ENCODE results near the gene PTPN3.

PTPN3 gene

DNA sequence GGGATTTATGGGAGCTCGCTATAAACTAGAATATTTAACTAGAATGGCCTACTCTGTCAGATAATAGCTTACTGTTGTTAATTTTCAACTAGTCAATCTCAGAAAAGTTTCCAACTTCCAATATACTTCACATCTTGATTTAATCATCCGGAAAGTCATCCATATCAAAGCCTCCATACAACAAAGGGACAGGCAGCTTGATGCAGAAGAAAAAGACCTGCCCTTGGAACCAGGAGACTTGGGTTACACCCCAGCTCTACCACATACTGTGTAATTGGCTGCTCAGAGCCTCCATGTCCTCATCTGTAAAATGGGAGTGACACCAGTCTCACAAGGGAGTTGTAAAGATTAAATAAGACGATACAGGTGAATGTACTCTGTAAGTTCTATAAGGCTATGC is 1.9 kb downstream of the PTPN3 start:
- TF ChIP-seq, protein P1, sequence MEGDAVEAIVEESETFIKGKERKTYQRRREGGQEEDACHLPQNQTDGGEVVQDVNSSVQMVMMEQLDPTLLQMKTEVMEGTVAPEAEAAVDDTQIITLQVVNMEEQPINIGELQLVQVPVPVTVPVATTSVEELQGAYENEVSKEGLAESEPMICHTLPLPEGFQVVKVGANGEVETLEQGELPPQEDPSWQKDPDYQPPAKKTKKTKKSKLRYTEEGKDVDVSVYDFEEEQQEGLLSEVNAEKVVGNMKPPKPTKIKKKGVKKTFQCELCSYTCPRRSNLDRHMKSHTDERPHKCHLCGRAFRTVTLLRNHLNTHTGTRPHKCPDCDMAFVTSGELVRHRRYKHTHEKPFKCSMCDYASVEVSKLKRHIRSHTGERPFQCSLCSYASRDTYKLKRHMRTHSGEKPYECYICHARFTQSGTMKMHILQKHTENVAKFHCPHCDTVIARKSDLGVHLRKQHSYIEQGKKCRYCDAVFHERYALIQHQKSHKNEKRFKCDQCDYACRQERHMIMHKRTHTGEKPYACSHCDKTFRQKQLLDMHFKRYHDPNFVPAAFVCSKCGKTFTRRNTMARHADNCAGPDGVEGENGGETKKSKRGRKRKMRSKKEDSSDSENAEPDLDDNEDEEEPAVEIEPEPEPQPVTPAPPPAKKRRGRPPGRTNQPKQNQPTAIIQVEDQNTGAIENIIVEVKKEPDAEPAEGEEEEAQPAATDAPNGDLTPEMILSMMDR (IDR thresholded peaks at IDR 0.05): no peak
- Histone ChIP-seq H3K27ac (no peak overlapping the region), H3K4me3 (no peak overlapping the region)
- DNase-seq (ENCODE audit: low spot score): no peak

DNA sequence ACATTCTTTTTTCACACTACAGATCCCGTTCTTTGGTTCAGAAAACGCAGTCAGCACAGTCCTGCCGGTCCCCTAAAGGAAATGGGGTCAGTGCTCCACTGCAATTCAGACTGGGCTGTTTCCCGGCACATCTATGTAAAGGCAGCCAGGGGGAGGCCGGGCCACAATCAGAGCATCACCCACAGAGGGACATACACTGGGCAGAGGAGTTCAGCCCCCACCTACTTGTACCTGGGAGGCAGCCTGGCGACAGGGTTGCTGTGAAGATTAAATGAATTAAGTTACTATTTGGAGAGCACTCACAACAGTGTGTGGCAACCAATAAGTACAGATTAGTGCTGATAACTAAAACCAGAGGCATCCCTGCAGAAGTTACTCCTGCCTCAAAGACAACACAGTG is 4.5 kb downstream of the PTPN3 start:
- H3K27ac ChIP-seq: no peak overlapping the region
- TF ChIP-seq, protein P1 (IDR thresholded peaks at IDR 0.05): no peak
- no peak for DNase-seq (ENCODE audit: low spot score)
- H3K4me3 ChIP-seq: no peak overlapping the region

DNA sequence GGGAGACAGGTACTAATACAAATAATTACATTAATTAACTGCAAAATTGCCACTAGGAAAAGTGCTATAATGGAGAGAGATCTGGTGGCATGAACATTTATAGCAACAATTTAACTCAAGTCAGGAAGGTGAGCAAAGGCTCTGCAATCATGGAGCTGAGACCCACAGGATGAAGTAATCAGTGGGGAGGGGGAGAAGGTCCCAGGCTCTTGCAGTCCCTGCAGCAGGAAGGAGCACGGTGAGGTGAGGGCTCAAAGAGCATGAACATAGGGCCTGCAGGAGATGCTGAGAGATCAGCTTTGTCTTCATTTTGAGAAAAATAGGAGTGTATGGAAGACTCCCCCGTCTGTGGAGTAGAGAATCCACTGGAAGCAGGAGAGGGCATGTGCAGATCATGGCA is 6.5 kb downstream of the PTPN3 start:
- no peak overlapping the region for H3K27ac ChIP-seq
- no peak overlapping the region for H3K4me3 ChIP-seq
- TF ChIP-seq, protein P1 (IDR thresholded peaks at IDR 0.05): no peak
- DNase-seq (ENCODE audit: low spot score): no peak

DNA sequence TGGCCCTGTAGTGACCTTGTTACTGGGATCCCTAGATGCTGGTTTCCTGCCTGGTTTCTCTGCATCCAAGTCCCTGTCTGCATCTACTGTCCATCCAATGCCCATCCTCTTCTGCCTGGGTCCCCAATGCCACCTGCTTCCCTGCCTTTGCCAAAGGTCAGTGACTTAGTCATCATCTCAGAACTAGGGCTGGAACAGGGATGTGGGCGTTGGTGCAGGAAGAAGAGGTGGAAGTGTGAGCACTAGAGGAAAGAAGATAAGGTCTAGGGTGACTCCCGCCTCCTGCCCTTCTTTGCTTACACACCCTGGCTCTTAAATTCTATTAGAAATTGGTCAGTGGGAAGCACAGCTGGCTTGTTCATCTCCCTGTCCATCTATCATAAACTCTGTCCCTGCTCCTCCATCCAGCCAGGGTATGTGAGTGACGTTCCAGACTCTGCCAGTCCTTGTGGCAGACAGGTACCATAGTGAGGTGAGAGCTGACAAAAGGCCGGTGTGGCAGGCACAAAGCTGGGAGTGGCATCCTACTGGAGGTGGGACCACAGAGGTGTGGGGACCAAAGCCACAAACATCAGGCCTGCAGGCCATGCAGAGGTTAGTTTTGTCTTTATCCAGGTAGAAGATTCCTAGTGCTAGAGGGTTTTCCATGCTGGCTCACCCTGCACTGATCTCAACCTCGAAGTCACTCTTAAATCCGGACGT is 9.2 kb downstream of the PTPN3 start:
- H3K27ac ChIP-seq: no peak overlapping the region
- TF ChIP-seq, protein P1 (IDR thresholded peaks at IDR 0.05): no peak
- DNase-seq (ENCODE audit: low spot score): no peak
- no peak overlapping the region for H3K4me3 ChIP-seq

DNA sequence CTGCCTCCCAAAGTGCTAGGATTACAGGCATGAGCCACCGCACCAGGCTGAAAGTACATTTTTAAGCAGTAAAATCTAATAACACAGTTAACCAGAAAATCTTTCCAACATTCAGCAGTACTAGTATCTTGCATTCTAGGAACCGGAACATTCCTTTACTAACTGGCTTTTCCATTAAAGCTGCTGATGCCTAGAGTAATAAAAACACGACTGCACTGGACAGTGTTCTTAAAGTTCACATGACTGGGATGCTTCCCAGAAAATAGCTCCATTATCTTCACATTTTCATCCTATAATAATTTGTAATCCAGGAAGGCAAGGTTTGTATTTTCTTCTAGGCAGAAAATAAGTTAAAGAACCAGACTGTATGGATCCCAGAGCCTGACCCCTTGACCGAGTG is 9.8 kb downstream of the PTPN3 start:
- H3K27ac ChIP-seq: no peak overlapping the region
- TF ChIP-seq, protein P1 (IDR thresholded peaks at IDR 0.05): no peak
- no peak overlapping the region for H3K4me3 ChIP-seq
- DNase-seq (ENCODE audit: low spot score): no peak

DNA sequence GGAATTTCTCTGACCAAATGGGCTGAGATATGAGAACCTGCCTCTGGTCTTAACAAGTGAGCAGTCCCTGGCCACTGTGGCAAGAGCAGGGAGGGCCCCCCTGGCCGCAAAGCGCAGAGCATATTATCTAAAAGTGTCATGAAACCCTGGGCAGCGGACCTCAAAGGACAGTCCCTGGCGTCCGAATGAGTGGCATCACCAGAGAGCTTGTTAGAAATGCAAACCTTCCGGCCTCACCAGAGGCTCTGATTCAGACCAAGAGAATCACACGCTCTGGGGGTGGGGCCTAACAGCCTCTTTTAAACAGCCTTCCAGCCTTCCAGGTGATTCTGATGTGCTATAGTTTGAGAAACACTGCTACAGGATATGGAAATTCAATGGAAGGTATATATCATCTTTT is 10.9 kb downstream of the PTPN3 start:
- DNase-seq (ENCODE audit: low spot score): no peak
- no peak overlapping the region for H3K4me3 ChIP-seq
- no peak overlapping the region for H3K27ac ChIP-seq
- TF ChIP-seq, protein P1 (IDR thresholded peaks at IDR 0.05): no peak

DNA sequence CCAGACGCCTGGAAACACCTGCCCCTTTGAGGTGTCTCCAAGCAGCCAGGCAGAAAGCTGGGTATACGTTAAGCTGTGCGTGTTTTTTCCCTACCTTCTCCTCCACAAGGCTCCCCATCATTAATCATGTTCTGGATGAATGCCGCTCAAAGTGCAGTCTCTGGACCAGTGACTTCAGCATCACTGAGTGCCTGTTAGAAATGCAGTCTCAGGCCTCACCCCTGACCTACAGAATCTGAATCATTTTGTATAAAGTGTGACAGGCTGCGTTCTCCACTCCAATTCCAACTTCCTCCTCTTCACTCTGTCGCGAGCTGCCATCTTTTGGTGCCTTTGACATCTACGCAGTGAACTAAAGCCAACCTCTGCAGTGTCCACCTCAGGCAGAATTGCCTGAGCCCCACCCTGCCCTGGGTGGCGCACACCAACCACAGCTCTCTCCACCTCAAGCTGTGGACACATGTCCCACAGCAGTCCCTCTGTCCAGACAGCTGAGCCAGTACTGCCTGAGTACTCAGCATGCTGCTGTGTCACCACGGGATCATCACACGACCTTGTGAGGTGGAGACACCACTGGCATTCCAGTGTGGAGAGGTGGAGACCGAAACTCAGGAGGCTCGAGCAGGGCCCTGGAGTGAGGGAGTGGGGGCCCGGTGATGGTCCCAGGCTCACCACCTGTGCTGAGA is 14.2 kb downstream of the PTPN3 start:
- no peak overlapping the region for H3K4me3 ChIP-seq
- no peak overlapping the region for H3K27ac ChIP-seq
- no peak for DNase-seq (ENCODE audit: low spot score)
- TF ChIP-seq, protein P1 (IDR thresholded peaks at IDR 0.05): no peak

Data from coronary artery (tissue), 2 donors.